Peyer's patch (tissue), 4 donors: ENCODE results near the gene MED10.

Experiments
- POLR2A ChIP-seq, 2 donors: fragments of 450-650 bp; IDR thresholded peaks; one replicate each; pipeline ENCODE4 v1.5.1; 2017; ENCODE audit warnings: antibody characterized with exemption in 2 of 2, mild to moderate bottlenecking in 2 of 2, moderate library complexity in 2 of 2
- TF ChIP-seq, protein P1 (sequence below), 6 experiments: fragments of 450-650 bp in 4 of 6; fragments of 200-600 bp in 2 of 6; sonication (generic) in 1 of 6; IDR thresholded peaks; one replicate each; pipeline ENCODE4 v1.5.1; 2017 to 2019; ENCODE audit warnings: antibody characterized with exemption in 6 of 6, mild to moderate bottlenecking in 3 of 6, moderate library complexity in 1 of 6

- TF ChIP-seq, protein P1, sequence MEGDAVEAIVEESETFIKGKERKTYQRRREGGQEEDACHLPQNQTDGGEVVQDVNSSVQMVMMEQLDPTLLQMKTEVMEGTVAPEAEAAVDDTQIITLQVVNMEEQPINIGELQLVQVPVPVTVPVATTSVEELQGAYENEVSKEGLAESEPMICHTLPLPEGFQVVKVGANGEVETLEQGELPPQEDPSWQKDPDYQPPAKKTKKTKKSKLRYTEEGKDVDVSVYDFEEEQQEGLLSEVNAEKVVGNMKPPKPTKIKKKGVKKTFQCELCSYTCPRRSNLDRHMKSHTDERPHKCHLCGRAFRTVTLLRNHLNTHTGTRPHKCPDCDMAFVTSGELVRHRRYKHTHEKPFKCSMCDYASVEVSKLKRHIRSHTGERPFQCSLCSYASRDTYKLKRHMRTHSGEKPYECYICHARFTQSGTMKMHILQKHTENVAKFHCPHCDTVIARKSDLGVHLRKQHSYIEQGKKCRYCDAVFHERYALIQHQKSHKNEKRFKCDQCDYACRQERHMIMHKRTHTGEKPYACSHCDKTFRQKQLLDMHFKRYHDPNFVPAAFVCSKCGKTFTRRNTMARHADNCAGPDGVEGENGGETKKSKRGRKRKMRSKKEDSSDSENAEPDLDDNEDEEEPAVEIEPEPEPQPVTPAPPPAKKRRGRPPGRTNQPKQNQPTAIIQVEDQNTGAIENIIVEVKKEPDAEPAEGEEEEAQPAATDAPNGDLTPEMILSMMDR (IDR thresholded peaks at IDR 0.05): no peak
- no peak for TF ChIP-seq POLR2A (IDR thresholded peaks at IDR 0.05)
Measured at GRCh38 chr5:6395621-6396020, 17.3 kb upstream of the MED10 start.
